Omental fat pad (tissue), 4 donors: ENCODE data around the gene ERICH6. TPM values are rescaled to one million over a fixed set of nuclear protein-coding genes. Genes with fewer than 3 reads are reported as not detected.

Experiments used
- ATAC-seq: fragments of 150-250 bp; one replicate; pipeline ENCODE4 v1.9.1; 2016; ENCODE audit warnings: mild to moderate bottlenecking, moderate library complexity; ENCODE audit not compliant: low FRiP score
- DNase-seq: peaks from one replicate; pipeline ENCODE4 v3.0.0-alpha.2; 2019; ENCODE audit warnings: low spot score
- total RNA-seq, 4 donors: library from RNA; depleted of rRNA; stranded (reverse); fragments of >200 nt; gene quantifications; one replicate each; pipeline ENCODE4 v1.1.0, GENCODE V29; 2016
- TF ChIP-seq, protein P1 (sequence below), 3 donors: fragments of 450-650 bp; IDR thresholded peaks; one replicate each; pipeline ENCODE4 v1.5.1; 2016 to 2017; ENCODE audit warnings: antibody characterized with exemption in 3 of 3, mild to moderate bottlenecking in 3 of 3, moderate library complexity in 2 of 3

ERICH6 gene
- not detected for total RNA-seq

- peak; percentile 98 for ATAC-seq
- peak; percentile 74 for DNase-seq
- TF ChIP-seq, protein P1, sequence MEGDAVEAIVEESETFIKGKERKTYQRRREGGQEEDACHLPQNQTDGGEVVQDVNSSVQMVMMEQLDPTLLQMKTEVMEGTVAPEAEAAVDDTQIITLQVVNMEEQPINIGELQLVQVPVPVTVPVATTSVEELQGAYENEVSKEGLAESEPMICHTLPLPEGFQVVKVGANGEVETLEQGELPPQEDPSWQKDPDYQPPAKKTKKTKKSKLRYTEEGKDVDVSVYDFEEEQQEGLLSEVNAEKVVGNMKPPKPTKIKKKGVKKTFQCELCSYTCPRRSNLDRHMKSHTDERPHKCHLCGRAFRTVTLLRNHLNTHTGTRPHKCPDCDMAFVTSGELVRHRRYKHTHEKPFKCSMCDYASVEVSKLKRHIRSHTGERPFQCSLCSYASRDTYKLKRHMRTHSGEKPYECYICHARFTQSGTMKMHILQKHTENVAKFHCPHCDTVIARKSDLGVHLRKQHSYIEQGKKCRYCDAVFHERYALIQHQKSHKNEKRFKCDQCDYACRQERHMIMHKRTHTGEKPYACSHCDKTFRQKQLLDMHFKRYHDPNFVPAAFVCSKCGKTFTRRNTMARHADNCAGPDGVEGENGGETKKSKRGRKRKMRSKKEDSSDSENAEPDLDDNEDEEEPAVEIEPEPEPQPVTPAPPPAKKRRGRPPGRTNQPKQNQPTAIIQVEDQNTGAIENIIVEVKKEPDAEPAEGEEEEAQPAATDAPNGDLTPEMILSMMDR (IDR thresholded peaks at IDR 0.05) = no peak
Measured at GRCh38 chr3:150703756-150704344, at the start of gene ERICH6. Gene ERICH6, minus strand, starts transcription at chr3:150703920. Its CDS starts 22 bp downstream, at chr3:150703898.

GRCh38 chr3:150751781-150752263, 48.1 kb upstream of the ERICH6 start:
- ATAC-seq (no peak), DNase-seq (no peak)
- TF ChIP-seq, protein P1 (IDR thresholded peaks at IDR 0.05) = no peak

GRCh38 chr3:150749255-150749654, 45.5 kb upstream of the ERICH6 start:
- TF ChIP-seq, protein P1 (IDR thresholded peaks at IDR 0.05) = no peak
- ATAC-seq = no peak
- DNase-seq = no peak

DNA sequence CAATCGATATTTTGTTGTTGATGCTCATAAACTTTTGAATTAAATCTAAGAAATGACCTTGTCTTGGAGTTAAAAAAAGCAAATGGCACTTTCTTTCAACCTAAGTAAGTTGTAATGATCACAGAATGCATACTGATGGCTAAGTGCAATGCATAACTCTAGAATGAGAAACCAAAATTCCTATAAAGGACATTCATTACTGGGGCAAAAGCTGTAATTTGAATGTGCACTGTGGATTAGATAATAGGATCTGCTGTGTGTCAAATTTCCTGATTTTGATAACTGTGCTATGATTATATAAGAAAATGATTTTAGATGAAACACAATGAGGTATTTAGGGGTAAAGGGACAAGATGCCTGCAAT, 44.9 kb upstream of the ERICH6 start:
- DNase-seq (no peak), ATAC-seq (no peak)
- TF ChIP-seq, protein P1 (IDR thresholded peaks at IDR 0.05) = no peak

DNA sequence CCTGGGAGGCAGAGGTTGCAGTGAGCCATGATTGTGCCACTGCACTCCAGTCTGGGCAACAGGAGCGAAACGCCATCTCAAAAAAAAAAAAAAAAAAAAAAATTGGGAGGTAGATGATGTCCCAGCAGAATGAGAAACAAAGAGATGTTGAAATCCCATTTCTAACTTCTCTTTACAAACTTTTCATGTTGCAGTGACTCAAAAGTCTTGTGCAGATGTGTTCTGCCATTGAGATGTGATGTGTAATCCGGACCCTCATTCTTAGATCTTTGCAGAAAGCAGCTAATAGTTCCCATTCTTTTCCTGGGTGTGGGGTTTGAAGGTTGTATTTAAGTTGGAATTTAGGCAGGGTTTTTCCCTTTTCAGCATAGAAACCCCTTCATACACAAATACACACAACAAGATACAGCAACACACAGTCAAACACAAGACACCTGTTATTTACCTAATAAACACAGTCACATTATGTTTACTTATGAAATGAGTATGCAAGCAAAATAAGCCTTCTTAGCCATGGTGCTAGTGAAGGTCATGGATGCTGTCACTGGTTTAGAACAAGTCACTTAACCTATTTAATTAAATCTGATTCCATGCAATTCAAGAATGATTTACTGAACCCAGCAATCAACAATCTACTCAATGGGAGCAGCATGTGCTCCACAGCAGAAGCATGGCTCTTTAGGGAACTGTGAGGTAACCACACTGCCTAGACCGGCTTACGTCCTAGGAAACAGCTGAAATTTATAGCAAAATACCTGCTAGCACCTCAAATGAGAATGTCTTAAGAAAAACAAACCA, 44.4 kb upstream of the ERICH6 start:
- ATAC-seq (no peak), DNase-seq (no peak)
- TF ChIP-seq, protein P1 (IDR thresholded peaks at IDR 0.05) = no peak

GRCh38 chr3:150746791-150747590, 43.3 kb upstream of the ERICH6 start:
- TF ChIP-seq, protein P1 (IDR thresholded peaks at IDR 0.05) = no peak
- DNase-seq = no peak
- no peak for ATAC-seq
